Central memory CD8-positive, alpha-beta T cell (primary cell): ENCODE results near the gene NCBP2L.

ENCODE experiments used
- ATAC-seq: fragments of 150-1000 bp; cut with Tn5 transposase; replicated peaks from 2 replicates; pipeline ENCODE4 v1.10.0; 2022; ENCODE audit warnings: mild to moderate bottlenecking, moderate FRiP score, moderate number of reproducible peaks; ENCODE audit not compliant: poor library complexity, severe bottlenecking; ENCODE audit errors: extremely low read depth
- DNase-seq, 2 donors: peaks; one replicate each; pipeline ENCODE4 v3.0.0; 2021; ENCODE audit warnings: low spot score in 2 of 2
- H3K27ac Mint-ChIP-seq: one replicate; pipeline ENCODE4 v1.8.0; 2022; ENCODE audit warnings: low read depth, mild to moderate bottlenecking, moderate library complexity, mixed read lengths
- H3K27me3 Mint-ChIP-seq: one replicate; pipeline ENCODE4 v1.8.0; 2022; ENCODE audit warnings: mixed read lengths
- H3K36me3 Mint-ChIP-seq: one replicate; pipeline ENCODE4 v1.8.0; 2022; ENCODE audit warnings: mild to moderate bottlenecking, moderate library complexity, mixed read lengths; ENCODE audit not compliant: insufficient read depth
- H3K4me1 Mint-ChIP-seq: one replicate; pipeline ENCODE4 v1.8.0; 2022; ENCODE audit warnings: mixed read lengths
- H3K4me3 Mint-ChIP-seq: one replicate; pipeline ENCODE4 v1.8.0; 2022; ENCODE audit warnings: mild to moderate bottlenecking, moderate library complexity, mixed read lengths
- H3K9me3 Mint-ChIP-seq: one replicate; pipeline ENCODE4 v1.8.0; 2022; ENCODE audit warnings: mixed read lengths

Gene NCBP2L

GRCh38 chrX:107741404-107741790 lies 36.1 kb upstream of the NCBP2L start:
- Mint-ChIP-seq H3K4me1 (peaks cover 23% of the 10 kb centered on the region), H3K9me3 (peaks cover 6% of the 10 kb centered on the region), H3K4me3 (peak overlapping the region; percentile 86), H3K27me3 (peaks cover 10% of the 10 kb centered on the region), H3K36me3 (peaks cover 11% of the 10 kb centered on the region), H3K27ac (peak overlapping the region; percentile 100)
- no peak for DNase-seq
- no peak for ATAC-seq

- DNase-seq: no peak
- Mint-ChIP-seq H3K36me3 (peaks cover 11% of the 10 kb centered on the region), H3K4me3 (peak overlapping the region; percentile 86), H3K27ac (peak overlapping the region; percentile 100), H3K9me3 (peaks cover 6% of the 10 kb centered on the region), H3K27me3 (peaks cover 10% of the 10 kb centered on the region), H3K4me1 (peaks cover 26% of the 10 kb centered on the region)
- ATAC-seq: no peak
These were observed 34.8 kb upstream of the NCBP2L start for GRCh38 chrX:107742700-107743191.

GRCh38 chrX:107743995-107744394 lies 33.5 kb upstream of the NCBP2L start:
- peaks cover 26% of the 10 kb centered on the region for H3K4me1 Mint-ChIP-seq
- H3K4me3 Mint-ChIP-seq: no peak overlapping the region
- peaks cover 10% of the 10 kb centered on the region for H3K27me3 Mint-ChIP-seq
- peaks cover 11% of the 10 kb centered on the region for H3K36me3 Mint-ChIP-seq
- H3K27ac Mint-ChIP-seq: no peak overlapping the region
- H3K9me3 Mint-ChIP-seq: peaks cover 6% of the 10 kb centered on the region
- ATAC-seq: no peak
- no peak for DNase-seq

DNA sequence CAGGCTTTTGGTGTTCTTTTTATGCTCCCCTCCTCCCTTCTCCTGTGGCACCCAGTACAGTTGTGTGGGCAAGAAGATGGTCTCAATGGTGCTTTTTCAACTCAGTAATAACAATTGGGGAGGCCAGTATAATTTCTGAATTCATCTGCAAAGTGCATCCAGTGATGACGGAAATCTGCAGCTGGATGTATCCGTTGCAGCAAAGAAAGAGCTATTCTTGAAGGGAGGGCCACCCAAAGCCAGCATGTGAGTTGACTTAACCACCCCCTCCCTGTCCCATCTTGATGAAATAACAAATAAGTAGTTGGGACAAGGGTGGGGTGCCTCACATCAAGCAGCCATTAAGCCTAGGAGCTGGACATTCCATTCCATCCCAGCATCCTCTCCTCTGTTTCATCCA lies 32.7 kb upstream of the NCBP2L start:
- Mint-ChIP-seq H3K4me3 (no peak overlapping the region), H3K4me1 (peaks cover 25% of the 10 kb centered on the region), H3K27me3 (peaks cover 10% of the 10 kb centered on the region), H3K9me3 (peaks cover 6% of the 10 kb centered on the region), H3K36me3 (peaks cover 11% of the 10 kb centered on the region), H3K27ac (no peak overlapping the region)
- DNase-seq: no peak
- no peak for ATAC-seq

GRCh38 chrX:107747596-107748161 lies 29.9 kb upstream of the NCBP2L start:
- Mint-ChIP-seq H3K4me1 (peaks cover 11% of the 10 kb centered on the region), H3K4me3 (no peak overlapping the region), H3K27ac (no peak overlapping the region), H3K36me3 (peaks cover 2% of the 10 kb centered on the region), H3K9me3 (no peaks in the 10 kb centered on the region), H3K27me3 (no peaks in the 10 kb centered on the region)
- DNase-seq: no peak
- no peak for ATAC-seq

- ATAC-seq: no peak
- no peaks in the 10 kb centered on the region for H3K36me3 Mint-ChIP-seq
- no peaks in the 10 kb centered on the region for H3K27me3 Mint-ChIP-seq
- DNase-seq: no peak
- no peak overlapping the region for H3K27ac Mint-ChIP-seq
- peaks cover 9% of the 10 kb centered on the region for H3K4me1 Mint-ChIP-seq
- H3K9me3 Mint-ChIP-seq: no peaks in the 10 kb centered on the region
- no peak overlapping the region for H3K4me3 Mint-ChIP-seq
These were observed 29.0 kb upstream of the NCBP2L start for GRCh38 chrX:107748506-107748905.

DNA sequence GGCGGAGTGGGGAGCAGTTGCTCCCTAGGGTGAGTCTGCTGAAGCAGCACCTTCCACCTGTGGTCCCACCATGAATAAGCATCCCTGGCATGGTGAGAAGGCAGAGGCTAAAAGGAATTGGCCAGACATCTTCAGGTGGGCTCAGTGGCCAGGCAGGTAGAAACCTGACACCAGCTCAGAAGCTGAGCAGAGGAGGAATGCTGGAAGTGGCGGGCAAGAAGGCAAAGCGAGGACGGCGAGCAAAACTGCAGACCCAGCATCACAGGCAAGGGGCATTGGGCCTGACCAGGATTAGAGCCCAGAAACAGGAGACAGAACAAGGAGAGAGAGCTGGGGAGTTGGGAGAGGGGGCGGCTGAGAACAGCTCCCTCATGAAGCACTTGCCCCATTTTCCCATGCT lies 27.3 kb upstream of the NCBP2L start:
- no peak overlapping the region for H3K4me3 Mint-ChIP-seq
- H3K9me3 Mint-ChIP-seq: no peaks in the 10 kb centered on the region
- peaks cover 9% of the 10 kb centered on the region for H3K4me1 Mint-ChIP-seq
- ATAC-seq (no peak), DNase-seq (no peak)
- H3K36me3 Mint-ChIP-seq: no peaks in the 10 kb centered on the region
- H3K27ac Mint-ChIP-seq: no peak overlapping the region
- H3K27me3 Mint-ChIP-seq: no peaks in the 10 kb centered on the region

- no peaks in the 10 kb centered on the region for H3K27me3 Mint-ChIP-seq
- peaks cover 9% of the 10 kb centered on the region for H3K4me1 Mint-ChIP-seq
- no peak for ATAC-seq
- DNase-seq: no peak
- H3K36me3 Mint-ChIP-seq: no peaks in the 10 kb centered on the region
- H3K27ac Mint-ChIP-seq: no peak overlapping the region
- H3K9me3 Mint-ChIP-seq: no peaks in the 10 kb centered on the region
- H3K4me3 Mint-ChIP-seq: no peak overlapping the region
These were observed 26.6 kb upstream of the NCBP2L start for GRCh38 chrX:107750861-107751445.

DNA sequence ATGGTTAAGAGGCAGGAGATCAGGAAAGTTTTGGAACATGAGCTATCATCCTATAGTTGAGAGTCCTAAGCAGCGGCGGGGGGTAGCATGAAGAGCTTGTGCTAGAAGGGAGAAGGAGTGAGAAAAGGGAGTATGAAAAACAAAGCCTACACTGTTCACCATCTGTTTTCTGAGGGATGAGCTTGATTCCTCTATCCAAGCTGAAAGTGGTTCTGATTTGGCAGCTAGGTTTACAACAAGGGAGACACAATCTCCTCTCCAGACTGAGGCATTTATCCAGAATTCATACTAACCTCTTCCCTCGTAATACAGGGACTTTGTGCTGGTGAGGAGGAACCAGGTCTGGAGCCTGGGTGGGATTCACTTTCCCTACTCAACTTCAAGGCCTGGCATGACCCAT lies 25.5 kb upstream of the NCBP2L start:
- H3K27ac Mint-ChIP-seq: no peak overlapping the region
- ATAC-seq: no peak

GRCh38 chrX:107752714-107753113 lies 24.8 kb upstream of the NCBP2L start:
- peaks cover 6% of the 10 kb centered on the region for H3K4me1 Mint-ChIP-seq
- H3K27me3 Mint-ChIP-seq: no peaks in the 10 kb centered on the region
- H3K9me3 Mint-ChIP-seq: no peaks in the 10 kb centered on the region
- no peak overlapping the region for H3K4me3 Mint-ChIP-seq
- no peaks in the 10 kb centered on the region for H3K36me3 Mint-ChIP-seq
- H3K27ac Mint-ChIP-seq: no peak overlapping the region
- no peak for ATAC-seq
- no peak for DNase-seq

More for the DNA sequence above, 25.5 kb upstream of the NCBP2L start:
- H3K9me3 Mint-ChIP-seq: no peaks in the 10 kb centered on the region
- no peaks in the 10 kb centered on the region for H3K36me3 Mint-ChIP-seq
- peaks cover 5% of the 10 kb centered on the region for H3K4me1 Mint-ChIP-seq
- H3K27me3 Mint-ChIP-seq: no peaks in the 10 kb centered on the region
- DNase-seq: no peak
- no peak overlapping the region for H3K4me3 Mint-ChIP-seq

- H3K4me1 Mint-ChIP-seq: peaks cover 11% of the 10 kb centered on the region
- H3K36me3 Mint-ChIP-seq: no peaks in the 10 kb centered on the region
- no peak overlapping the region for H3K4me3 Mint-ChIP-seq
- ATAC-seq (no peak), DNase-seq (no peak)
- H3K27ac Mint-ChIP-seq: no peak overlapping the region
- no peaks in the 10 kb centered on the region for H3K27me3 Mint-ChIP-seq
- no peaks in the 10 kb centered on the region for H3K9me3 Mint-ChIP-seq
These were observed 24.3 kb upstream of the NCBP2L start for GRCh38 chrX:107753187-107753586.

DNA sequence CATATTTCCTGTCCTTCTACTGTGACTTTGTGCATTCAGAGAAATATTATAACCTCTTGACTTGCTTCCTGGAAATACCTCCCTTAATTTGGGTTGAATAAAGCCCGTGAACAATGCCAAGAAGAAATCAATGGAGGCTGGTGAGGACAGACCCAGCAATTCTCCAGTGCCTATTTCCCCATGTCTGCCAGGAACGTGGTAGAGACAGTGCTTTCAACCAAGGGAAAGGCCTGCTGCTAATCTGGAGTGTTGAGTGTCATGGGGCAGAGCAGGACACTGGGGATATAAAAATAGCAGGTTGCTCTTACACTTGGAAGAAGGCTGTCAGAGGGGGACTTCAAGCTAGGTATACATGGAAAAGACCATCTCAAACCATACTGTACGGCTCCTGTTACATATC lies 21.8 kb upstream of the NCBP2L start:
- peaks cover 7% of the 10 kb centered on the region for H3K36me3 Mint-ChIP-seq
- no peaks in the 10 kb centered on the region for H3K27me3 Mint-ChIP-seq
- DNase-seq (no peak), ATAC-seq (no peak)
- no peak overlapping the region for H3K4me3 Mint-ChIP-seq
- H3K4me1 Mint-ChIP-seq: peaks cover 15% of the 10 kb centered on the region
- H3K9me3 Mint-ChIP-seq: no peaks in the 10 kb centered on the region
- no peak overlapping the region for H3K27ac Mint-ChIP-seq

GRCh38 chrX:107758231-107758766 lies 19.2 kb upstream of the NCBP2L start:
- H3K4me1 Mint-ChIP-seq: peaks cover 15% of the 10 kb centered on the region
- H3K9me3 Mint-ChIP-seq: no peaks in the 10 kb centered on the region
- no peaks in the 10 kb centered on the region for H3K27me3 Mint-ChIP-seq
- no peak for ATAC-seq
- peak overlapping the region; percentile 35 for H3K27ac Mint-ChIP-seq
- no peak overlapping the region for H3K4me3 Mint-ChIP-seq
- DNase-seq: no peak
- peaks cover 7% of the 10 kb centered on the region for H3K36me3 Mint-ChIP-seq
